GM15510 (cell line): ENCODE data around the gene OR6K6.

Experiments
- POLR2A ChIP-seq: IDR thresholded peaks from 3 replicates; pipeline ENCODE4 v1.6.1; 2011; ENCODE audit warnings: borderline replicate concordance; ENCODE audit not compliant: insufficient read length; ENCODE audit errors: extremely low read depth

The OR6K6 gene, protein sequence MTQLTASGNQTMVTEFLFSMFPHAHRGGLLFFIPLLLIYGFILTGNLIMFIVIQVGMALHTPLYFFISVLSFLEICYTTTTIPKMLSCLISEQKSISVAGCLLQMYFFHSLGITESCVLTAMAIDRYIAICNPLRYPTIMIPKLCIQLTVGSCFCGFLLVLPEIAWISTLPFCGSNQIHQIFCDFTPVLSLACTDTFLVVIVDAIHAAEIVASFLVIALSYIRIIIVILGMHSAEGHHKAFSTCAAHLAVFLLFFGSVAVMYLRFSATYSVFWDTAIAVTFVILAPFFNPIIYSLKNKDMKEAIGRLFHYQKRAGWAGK

DNA sequence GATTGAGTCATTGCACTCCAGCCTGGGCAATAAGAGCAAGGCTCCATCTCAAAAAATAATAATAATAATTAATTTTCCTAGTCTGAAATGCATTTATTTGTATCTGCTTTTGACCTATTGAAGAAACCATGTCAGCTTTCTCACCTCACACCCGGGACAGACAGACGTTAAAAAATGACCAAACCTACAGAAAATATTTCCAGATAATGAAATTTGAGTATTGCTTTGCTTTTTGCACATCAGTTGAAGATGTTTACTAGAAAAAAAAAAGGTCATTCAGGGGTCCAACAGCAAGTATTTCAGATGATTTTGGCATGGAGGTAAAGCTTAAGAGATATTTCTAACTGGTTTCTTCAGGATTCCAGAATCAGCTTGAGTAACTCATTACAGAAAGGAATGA is at the start of gene OR6K6:
TSS of gene OR6K6 (plus strand) at position 301 of the 400 bp plus-strand sequence. CDS start 168 bp downstream, outside the sequence.
- TF ChIP-seq POLR2A = no peak

DNA sequence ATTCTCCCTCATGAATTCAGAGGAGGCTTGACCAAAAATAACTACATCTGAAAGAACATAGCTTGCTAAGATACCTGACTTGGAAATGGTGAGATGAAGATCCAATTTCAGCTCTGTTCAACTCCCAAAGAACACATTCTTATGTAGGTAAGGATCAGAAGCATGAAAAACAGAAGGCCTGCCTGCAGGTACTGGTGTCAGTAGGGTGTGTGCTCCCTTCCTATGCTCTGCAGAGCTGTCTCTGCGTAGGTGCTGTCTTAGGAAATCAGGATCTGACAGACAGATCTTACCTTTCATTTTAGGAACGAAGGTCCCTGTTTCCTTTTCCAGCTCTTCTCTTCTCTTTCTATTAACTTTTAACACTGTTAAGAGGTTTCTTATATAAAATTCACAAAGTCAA is 48.4 kb upstream of the OR6K6 start:
- TF ChIP-seq POLR2A = no peak

DNA sequence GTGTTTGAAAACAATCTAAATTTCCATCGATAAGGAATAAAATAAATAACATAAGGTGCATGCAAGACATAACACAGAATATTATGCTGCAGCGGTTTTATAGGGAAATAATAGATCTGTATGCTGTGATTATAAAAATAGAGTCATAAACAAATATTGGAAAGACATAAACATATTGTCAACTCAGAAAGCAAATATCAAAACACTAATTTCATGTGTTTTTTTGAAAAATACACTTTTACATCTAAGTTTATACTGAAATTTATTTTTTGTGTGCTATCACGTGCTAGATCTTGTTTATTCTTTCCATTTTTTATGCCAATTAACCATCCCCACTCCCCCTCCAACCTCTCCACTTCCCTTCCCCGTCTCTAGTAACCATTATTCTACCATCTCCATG is 43.4 kb upstream of the OR6K6 start:
- TF ChIP-seq POLR2A = no peak

DNA sequence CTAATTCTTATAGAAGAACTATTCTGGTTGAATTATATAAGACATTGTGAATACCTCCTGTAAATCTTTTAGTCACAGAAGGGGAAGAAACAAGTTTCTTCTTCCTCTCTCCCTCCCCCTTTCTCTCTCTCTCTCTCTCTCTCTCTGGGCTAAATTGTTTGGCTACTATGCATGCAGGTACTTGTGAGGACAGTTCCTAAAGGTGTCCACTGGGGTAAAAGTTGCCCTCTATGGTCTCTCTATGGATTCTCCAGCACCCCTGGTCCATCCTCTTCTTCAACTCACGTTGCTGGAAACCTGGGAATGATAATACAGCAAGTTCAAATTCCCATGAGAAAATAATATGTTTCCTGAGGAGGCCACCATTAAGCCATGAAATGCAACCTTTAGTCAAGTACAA is 39.8 kb upstream of the OR6K6 start:
- no peak for TF ChIP-seq POLR2A

DNA sequence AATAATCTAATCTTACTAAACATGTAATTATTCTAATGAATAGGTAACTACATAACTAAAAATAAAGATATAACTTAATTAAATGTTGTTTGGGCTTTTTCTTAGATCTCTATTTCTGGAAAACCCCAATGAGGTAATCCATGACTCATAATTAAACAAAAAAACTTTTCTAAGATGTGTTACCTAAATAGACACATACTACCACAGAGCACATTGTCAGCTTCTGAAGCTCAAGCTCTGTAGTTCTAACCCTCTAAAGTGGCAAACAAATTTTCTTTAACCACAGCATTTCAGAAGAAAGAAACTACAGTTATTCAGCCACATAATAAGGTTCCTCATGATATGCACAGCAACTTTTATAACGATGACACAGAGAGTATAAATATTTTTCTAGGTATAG is 38.2 kb upstream of the OR6K6 start:
- TF ChIP-seq POLR2A = no peak

DNA sequence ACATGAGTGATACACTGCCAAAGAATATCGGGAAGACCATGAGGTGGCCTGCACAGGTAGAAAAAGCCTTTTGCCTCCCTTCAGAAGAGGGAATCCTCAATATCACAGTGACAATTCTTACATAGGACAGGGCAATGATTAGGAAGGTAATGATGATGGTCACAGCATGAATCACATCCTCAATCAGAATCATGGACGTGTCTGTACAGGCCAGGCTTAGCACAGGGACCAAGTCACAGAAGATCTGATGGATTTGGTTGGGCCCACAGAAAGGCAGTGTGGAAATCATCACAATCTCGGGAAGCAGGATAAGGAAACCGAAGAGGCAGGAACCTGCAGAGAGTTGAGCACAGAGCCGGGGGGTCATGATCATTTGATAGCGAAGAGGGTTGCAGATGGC is 37.2 kb upstream of the OR6K6 start:
- no peak for TF ChIP-seq POLR2A

DNA sequence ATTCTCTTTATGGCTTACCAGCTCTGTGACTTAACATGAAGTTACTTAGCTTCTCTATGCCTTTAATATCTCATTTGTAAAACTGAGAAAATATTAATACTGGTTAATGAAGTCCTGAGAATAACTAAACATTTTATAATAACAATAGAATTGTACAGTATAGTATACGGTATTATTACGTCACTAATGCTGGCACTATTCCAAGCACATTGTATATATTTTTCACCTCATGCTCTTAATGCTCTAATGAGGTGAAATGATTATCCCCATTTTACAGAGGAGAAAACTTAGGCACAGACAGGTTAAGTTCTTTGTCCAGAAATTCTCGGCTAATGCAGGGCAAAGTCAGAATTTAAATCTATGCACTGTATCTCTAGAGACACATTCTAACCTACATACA is 34.9 kb upstream of the OR6K6 start:
- no peak for TF ChIP-seq POLR2A

DNA sequence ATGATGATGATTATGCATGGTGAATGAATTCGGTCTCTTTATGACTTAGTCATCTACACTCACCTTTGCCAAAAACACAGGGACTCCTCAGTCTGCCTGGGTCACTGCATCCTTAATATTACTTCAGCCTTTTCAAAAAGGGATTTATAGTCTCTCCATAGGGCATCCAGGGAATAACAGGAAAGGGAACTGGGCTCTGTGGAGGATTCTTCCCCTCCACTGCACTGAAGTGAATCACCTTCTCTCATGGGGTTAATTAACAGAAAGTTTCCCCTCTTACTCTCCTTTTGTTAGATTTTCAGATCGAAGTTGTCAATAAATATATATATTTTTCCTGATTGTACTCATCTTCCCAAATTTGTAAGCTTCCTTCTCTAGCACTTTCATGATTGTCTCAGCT is 33.9 kb upstream of the OR6K6 start, which contains the start of gene OR6K3:
TSS of gene OR6K3 (minus strand) at position 101 of the 400 bp plus-strand sequence. CDS start 2,605 bp downstream, outside the sequence.
- no peak for TF ChIP-seq POLR2A

DNA sequence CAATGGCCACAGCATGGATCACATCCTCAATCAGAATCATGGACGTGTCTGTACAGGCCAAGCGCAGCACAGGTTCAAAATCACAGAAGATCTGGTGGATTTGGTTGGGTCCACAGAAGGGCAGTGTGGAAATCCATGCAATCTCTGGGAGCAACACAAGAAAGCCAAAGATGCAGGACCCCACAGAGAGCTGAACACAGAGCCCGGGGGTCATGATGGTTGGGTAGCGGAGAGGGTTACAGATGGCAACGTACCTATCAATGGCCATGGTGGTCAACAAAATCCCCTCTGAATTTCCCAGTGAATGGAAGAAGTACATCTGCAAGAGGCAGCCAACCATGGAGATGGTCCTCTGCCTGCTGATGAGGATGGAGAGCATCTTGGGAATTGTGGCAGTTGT is 30.1 kb upstream of the OR6K6 start:
- no peak for TF ChIP-seq POLR2A

DNA sequence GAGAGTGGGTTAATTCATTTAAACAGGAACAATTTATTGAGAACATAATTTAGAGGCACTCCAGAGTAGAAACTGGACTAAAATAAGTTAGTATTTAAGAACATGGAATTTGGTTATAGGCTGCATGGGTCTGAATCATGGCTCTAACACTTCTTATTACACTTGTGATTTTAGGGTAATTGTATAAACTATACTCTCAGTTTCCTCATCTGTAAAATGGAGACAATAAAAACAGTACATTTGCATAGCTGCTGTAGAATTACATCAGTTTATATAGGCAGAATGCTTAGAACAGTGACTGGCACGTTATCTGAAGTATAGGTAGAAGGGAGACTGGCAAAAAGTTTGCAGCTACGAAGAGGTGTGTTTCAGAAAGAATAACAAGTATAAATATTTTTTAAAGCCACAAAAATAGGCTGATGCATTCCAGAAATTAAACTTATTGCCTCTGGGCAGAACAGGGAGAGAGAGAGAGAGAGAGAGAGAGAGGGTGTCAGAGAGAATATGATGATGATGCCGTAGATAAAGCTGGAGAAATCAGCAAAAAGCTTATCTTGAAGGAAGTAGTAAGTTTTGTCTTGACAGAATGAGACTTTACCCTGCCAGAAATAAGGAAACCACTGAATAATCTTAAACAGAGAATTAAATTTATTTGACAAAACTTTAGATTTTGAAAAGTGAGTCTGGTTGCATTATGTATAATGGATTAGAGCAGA is 25.9 kb upstream of the OR6K6 start:
- no peak for TF ChIP-seq POLR2A

DNA sequence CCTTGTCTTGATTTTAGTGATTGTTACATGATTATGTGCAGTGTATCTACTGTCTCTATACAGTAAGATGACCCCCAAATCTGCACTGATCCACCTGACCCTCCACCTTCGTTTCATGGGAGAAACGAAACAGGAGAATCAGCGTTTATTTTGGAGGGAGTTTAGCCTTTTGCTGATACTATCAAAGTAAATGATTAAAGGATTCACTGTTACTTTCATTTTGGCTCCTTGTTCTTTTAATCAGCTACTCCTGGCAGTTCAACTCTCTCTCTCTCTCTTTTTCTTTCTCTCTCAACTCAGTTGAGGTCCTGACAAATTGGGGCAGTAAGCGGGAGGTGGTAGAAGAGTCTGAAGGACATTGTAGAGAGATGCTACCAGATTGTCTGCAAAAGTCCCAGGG is 24.1 kb upstream of the OR6K6 start:
- TF ChIP-seq POLR2A = no peak

DNA sequence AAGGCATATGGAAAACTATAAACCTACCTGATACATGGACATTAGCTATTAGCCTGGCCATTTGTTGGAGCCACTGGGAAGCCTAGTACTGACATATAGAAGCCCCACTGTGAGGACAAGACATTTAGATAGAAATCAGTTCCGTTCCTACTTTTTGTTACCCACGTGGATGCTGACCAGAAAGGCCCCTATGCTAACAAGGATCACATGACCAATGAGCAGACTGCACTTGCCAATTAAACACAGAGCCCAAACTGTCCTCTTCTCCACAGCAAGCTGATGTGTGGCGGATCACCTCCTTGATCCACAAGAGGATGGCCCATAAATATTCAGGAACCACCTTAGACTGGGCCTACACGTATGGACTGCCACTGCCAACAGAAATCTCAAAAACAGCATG is 22.8 kb upstream of the OR6K6 start:
- no peak for TF ChIP-seq POLR2A

DNA sequence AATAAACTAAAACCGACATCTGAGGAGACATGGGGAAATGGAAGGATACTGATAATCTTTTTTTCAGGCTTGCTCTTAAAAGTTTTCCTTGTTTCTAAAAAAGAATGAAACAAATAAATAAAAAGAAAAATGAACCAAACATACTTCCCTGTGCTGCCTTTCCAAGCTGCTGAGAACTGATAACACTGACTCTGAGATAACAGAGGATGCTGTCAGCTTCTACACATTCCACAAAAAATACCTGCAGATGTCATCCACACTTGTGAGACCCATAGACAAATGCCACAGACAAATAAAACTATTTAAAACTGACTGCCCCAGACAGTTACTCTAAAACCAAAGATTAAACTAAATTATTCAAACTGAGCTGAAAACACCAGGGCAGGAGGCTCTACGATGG is 22.0 kb upstream of the OR6K6 start:
- TF ChIP-seq POLR2A = no peak

DNA sequence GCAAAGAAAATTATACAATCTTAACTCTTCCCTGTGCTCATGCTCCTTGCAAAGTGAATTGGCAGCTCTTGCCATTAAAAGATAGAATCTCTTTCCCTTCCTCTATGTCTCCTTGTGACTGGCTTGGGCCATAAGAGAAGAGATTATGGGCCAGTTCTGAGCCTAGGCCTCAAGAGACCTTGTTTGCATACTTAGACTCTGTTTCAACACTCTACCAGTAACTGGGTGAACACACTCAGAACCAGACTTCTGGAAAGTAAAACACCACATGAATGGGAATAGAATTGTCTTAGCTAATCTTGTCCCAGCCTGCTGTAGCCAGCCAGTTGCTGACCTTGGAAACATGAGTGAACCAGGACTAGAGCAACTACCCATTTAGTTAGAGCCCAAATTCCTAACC is 18.7 kb upstream of the OR6K6 start:
- TF ChIP-seq POLR2A = no peak

DNA sequence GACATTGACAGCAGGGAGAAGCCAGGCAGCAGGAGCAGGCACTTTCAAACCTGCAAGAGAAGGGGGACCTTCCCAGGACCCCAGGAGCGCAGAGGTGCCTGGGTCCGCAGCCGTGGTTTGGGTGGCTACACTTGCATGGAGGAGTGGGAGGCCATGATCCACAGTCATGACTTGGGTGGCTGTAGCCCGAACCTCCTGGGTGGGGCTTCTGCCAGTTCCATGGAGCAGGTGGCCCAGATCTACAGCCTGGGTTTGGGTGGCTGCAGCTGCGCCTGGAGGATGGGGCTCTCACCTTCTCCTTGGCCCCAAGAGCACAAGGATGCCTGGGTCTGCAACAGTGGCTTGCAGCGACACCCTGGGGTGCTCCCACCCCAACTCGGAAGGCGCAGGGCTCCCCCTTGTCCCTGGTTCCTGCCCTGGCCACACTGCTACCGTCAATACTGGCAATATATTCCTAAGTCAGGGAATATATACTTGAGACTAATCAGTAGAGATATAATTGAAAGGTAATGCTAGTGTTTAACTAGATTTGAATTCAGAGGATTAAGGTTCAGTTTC is 2.3 kb upstream of the OR6K6 start:
- no peak for TF ChIP-seq POLR2A
